Epithelial cell of prostate (primary cell): ENCODE measurements around the gene PIK3C2G.

Experiments
- DNase-seq: peaks from one replicate; pipeline ENCODE4 v3.0.0-alpha.2; 2011; ENCODE audit warnings: low read depth, low spot score
- H3K27ac ChIP-seq: fragments of 450-650 bp; 2 replicates; pipeline ENCODE4 v1.5.1; 2017; ENCODE audit warnings: mild to moderate bottlenecking

PIK3C2G gene

GRCh38 chr12:18340186-18340585 lies 78.9 kb downstream of the PIK3C2G start:
- no peak overlapping the region for H3K27ac ChIP-seq
- no peak for DNase-seq

- no peak overlapping the region for H3K27ac ChIP-seq
- DNase-seq: no peak
Measured at GRCh38 chr12:18340786-18341185, 79.5 kb downstream of the PIK3C2G start.

GRCh38 chr12:18343708-18344107 lies 82.4 kb downstream of the PIK3C2G start:
- H3K27ac ChIP-seq: no peak overlapping the region
- DNase-seq: no peak

GRCh38 chr12:18345021-18345735 lies 83.9 kb downstream of the PIK3C2G start:
- no peak overlapping the region for H3K27ac ChIP-seq
- DNase-seq: no peak

- DNase-seq: no peak
- H3K27ac ChIP-seq: no peak overlapping the region
Measured at GRCh38 chr12:18352312-18352711, 91.0 kb downstream of the PIK3C2G start.

GRCh38 chr12:18355429-18355828 lies 94.1 kb downstream of the PIK3C2G start:
- DNase-seq: no peak
- H3K27ac ChIP-seq: no peak overlapping the region

- H3K27ac ChIP-seq: no peak overlapping the region
- DNase-seq: no peak
Measured at GRCh38 chr12:18358077-18358476, 96.8 kb downstream of the PIK3C2G start.

- no peak overlapping the region for H3K27ac ChIP-seq
Measured at GRCh38 chr12:18358930-18359329, 97.6 kb downstream of the PIK3C2G start.

GRCh38 chr12:18361433-18361832 lies 100.1 kb downstream of the PIK3C2G start:
- DNase-seq: no peak

More at GRCh38 chr12:18358930-18359329, 97.6 kb downstream of the PIK3C2G start:
- no peak for DNase-seq

GRCh38 chr12:18363321-18363720 lies 102.0 kb downstream of the PIK3C2G start:
- H3K27ac ChIP-seq: no peak overlapping the region
- no peak for DNase-seq

More at GRCh38 chr12:18361433-18361832, 100.1 kb downstream of the PIK3C2G start:
- no peak overlapping the region for H3K27ac ChIP-seq

GRCh38 chr12:18368594-18368993 lies 107.3 kb downstream of the PIK3C2G start:
- no peak for DNase-seq
- H3K27ac ChIP-seq: no peak overlapping the region

- no peak for DNase-seq
- H3K27ac ChIP-seq: no peak overlapping the region
Measured at GRCh38 chr12:18373181-18373580, 111.9 kb downstream of the PIK3C2G start.

- no peak for DNase-seq
- H3K27ac ChIP-seq: no peak overlapping the region
Measured at GRCh38 chr12:18375131-18375530, 113.8 kb downstream of the PIK3C2G start.

- no peak for DNase-seq
- H3K27ac ChIP-seq: no peak overlapping the region
Measured at GRCh38 chr12:18375583-18375982, 114.3 kb downstream of the PIK3C2G start.

GRCh38 chr12:18382236-18382885 lies 121.0 kb downstream of the PIK3C2G start:
- no peak for DNase-seq
- peak overlapping the region; percentile 47 for H3K27ac ChIP-seq

GRCh38 chr12:18383203-18383602 lies 121.9 kb downstream of the PIK3C2G start:
- peak overlapping the region; percentile 47 for H3K27ac ChIP-seq
- DNase-seq: peak; percentile 3

GRCh38 chr12:18387706-18388105 lies 126.4 kb downstream of the PIK3C2G start:
- no peak overlapping the region for H3K27ac ChIP-seq
- DNase-seq: no peak

- H3K27ac ChIP-seq: no peak overlapping the region
- DNase-seq: no peak
Measured at GRCh38 chr12:18389820-18390219, 128.5 kb downstream of the PIK3C2G start.

- no peak overlapping the region for H3K27ac ChIP-seq
- no peak for DNase-seq
Measured at GRCh38 chr12:18391151-18391550, 129.8 kb downstream of the PIK3C2G start.

- no peak overlapping the region for H3K27ac ChIP-seq
Measured at GRCh38 chr12:18394742-18395141, 133.4 kb downstream of the PIK3C2G start.

GRCh38 chr12:18400186-18400585 lies 138.9 kb downstream of the PIK3C2G start:
- no peak for DNase-seq
- no peak overlapping the region for H3K27ac ChIP-seq

More at GRCh38 chr12:18394742-18395141, 133.4 kb downstream of the PIK3C2G start:
- DNase-seq: no peak
